BJ (cell line): Measurements from ENCODE around the gene GFRA1. TPM values are rescaled to one million over a fixed set of nuclear protein-coding genes. Genes with fewer than 3 reads are reported as not detected.

ENCODE experiments used
- CTCF ChIA-PET: fragments of 350-600 bp; formaldehyde crosslinking; extraction: SDS; loops from one replicate; lab custom pipeline; 2021; ENCODE audit warnings: antibody characterized with exemption, inconsistent platforms; lab: Yijun Ruan, JAX
- POLR2A ChIA-PET: fragments of 300-600 bp; sonication (Branson Sonifier 250); formaldehyde crosslinking; extraction: SDS; loops from one replicate; lab custom pipeline; 2021; ENCODE audit warnings: antibody characterized with exemption; lab: Charles Lee
- DNase-seq: peaks from one replicate; pipeline ENCODE4 v3.0.0-alpha.2; 2011; ENCODE audit warnings: low read depth
- H3K27me3 ChIP-seq: 2 replicates; pipeline ENCODE4 v1.6.0; 2011; ENCODE audit warnings: low read length; ENCODE audit not compliant: control insufficient read depth, insufficient read depth
- H3K36me3 ChIP-seq: 2 replicates; pipeline ENCODE4 v1.5.1; 2011; ENCODE audit warnings: low read length; ENCODE audit not compliant: control insufficient read depth, insufficient read depth
- H3K4me3 ChIP-seq: 2 replicates; pipeline ENCODE4 v1.5.1; 2011; ENCODE audit warnings: low read depth, mild to moderate bottlenecking, control low read depth, low read length
- polyA plus RNA-seq: library from polyadenylated mRNA; depleted of rRNA; stranded (reverse); fragments of >200 nt; gene quantifications from 2 replicates; pipeline ENCODE4 v1.2.3, GENCODE V29; 2011
- TF ChIP-seq, protein P1 (sequence below): IDR thresholded peaks from 2 replicates; pipeline ENCODE4 v1.5.1; 2011; ENCODE audit warnings: low read depth, mild to moderate bottlenecking, control low read depth, inconsistent platforms, low read length, moderate library complexity; ENCODE audit not compliant: insufficient read depth

Gene GFRA1
- polyA plus RNA-seq, 1 experiment, result 41.6 TPM

- ChIA-PET POLR2A (no interaction called here), CTCF (no interaction called here)
- Histone ChIP-seq H3K27me3 (no peaks in the 10 kb centered on the region; the same call in 1 of the 2 replicates), H3K4me3 (no peak overlapping the region), H3K36me3 (no peaks in the 10 kb centered on the region)
- DNase-seq, result no peak
- TF ChIP-seq, protein P1, sequence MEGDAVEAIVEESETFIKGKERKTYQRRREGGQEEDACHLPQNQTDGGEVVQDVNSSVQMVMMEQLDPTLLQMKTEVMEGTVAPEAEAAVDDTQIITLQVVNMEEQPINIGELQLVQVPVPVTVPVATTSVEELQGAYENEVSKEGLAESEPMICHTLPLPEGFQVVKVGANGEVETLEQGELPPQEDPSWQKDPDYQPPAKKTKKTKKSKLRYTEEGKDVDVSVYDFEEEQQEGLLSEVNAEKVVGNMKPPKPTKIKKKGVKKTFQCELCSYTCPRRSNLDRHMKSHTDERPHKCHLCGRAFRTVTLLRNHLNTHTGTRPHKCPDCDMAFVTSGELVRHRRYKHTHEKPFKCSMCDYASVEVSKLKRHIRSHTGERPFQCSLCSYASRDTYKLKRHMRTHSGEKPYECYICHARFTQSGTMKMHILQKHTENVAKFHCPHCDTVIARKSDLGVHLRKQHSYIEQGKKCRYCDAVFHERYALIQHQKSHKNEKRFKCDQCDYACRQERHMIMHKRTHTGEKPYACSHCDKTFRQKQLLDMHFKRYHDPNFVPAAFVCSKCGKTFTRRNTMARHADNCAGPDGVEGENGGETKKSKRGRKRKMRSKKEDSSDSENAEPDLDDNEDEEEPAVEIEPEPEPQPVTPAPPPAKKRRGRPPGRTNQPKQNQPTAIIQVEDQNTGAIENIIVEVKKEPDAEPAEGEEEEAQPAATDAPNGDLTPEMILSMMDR, result no peak
Measured at GRCh38 chr10:116265686-116266085, 7.3 kb downstream of the GFRA1 start.

- TF ChIP-seq, protein P1, result no peak
- CTCF ChIA-PET, result interaction anchor here (1.0 to 1.9 kb wide), 3 partner anchors 12 to 462 kb away, joined by 3 to 5 read pairs (median 4); no protein-coding TSS in a partner anchor
- no peaks in the 10 kb centered on the region for H3K36me3 ChIP-seq
- POLR2A ChIA-PET, result no interaction called here
- H3K4me3 ChIP-seq, result no peak overlapping the region
- DNase-seq, result no peak
- H3K27me3 ChIP-seq, result no peaks in the 10 kb centered on the region
Measured at GRCh38 chr10:116263870-116264655, 8.9 kb downstream of the GFRA1 start.

DNA sequence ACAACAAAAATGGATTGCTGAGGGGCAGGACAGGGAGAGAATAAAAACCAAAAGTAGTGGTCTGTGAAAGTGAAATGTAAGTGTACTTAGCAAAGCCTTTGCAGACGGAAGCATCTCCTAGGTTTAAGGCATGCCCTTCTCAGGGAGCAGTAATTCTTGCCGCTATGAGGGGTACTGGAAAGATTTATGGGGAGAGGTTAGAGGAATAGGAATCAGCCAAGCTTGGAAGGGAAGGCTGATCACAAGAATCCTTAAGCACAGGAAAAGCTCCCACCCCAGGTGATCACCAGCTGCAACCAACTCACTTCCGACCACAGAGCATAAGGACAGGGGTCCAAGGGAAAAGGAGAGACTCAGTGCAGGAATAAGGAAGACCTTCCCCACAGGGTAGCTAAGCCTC is 10.3 kb downstream of the GFRA1 start:
- H3K27me3 ChIP-seq, result no peaks in the 10 kb centered on the region
- TF ChIP-seq, protein P1, result no peak
- ChIA-PET CTCF (interaction anchor here (1.9 kb wide), 1 partner anchor 13 kb away, joined by 5 read pairs; no protein-coding TSS in a partner anchor), POLR2A (no interaction called here)
- no peak overlapping the region for H3K4me3 ChIP-seq
- no peak for DNase-seq
- no peaks in the 10 kb centered on the region for H3K36me3 ChIP-seq

DNA sequence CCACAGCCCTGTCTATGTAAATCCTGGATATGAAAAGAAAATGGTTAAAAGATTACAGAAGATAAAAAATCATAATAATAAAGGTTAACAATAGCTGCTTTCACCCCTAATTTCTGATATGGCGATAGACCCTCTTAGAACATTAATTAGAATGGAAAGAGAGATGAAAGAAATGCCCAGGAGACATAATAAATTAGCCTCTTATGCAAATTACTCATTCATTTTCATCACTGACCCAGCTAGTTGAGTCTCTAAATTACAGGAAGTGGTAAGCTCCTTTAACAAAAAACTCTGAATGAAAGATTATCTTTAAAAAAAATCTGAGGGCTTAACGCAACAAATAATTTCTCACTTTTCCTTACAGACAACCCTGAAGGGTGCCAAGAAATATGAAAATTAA is 12.4 kb downstream of the GFRA1 start:
- no peak for DNase-seq
- H3K4me3 ChIP-seq, result no peak overlapping the region
- no peaks in the 10 kb centered on the region for H3K27me3 ChIP-seq
- POLR2A ChIA-PET, result no interaction called here
- TF ChIP-seq, protein P1, result no peak
- CTCF ChIA-PET, result no interaction called here
- no peaks in the 10 kb centered on the region for H3K36me3 ChIP-seq

DNA sequence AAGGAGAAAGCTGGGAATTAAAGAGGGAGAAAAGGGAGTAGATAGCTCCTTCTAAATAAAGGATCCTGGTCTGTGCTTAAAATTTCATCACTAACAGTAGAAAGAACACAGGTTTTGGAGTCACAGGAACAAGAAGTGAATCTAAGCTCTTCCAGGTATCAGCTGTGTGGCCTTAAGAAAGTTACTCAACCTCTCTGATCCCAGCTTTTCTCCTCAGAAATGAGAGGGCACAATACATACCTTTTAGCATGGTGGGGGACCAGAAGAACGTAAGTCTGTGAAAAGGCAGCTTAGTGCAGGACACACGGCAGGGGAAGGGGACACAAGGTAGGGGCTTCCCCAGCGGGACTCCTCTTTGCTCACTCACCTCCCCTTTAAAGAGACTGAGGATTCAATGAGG is 13.4 kb downstream of the GFRA1 start:
- no peaks in the 10 kb centered on the region for H3K36me3 ChIP-seq
- H3K4me3 ChIP-seq, result no peak overlapping the region
- ChIA-PET CTCF (interaction anchor here (0.6 kb wide), 2 partner anchors 126 to 431 kb away, joined by 3 read pairs; no protein-coding TSS in a partner anchor), POLR2A (no interaction called here)
- no peaks in the 10 kb centered on the region for H3K27me3 ChIP-seq
- TF ChIP-seq, protein P1, result no peak
- DNase-seq, result no peak
